ENCODE results near the gene CYBRD1. TPM values are rescaled to one million over a fixed set of nuclear protein-coding genes. Genes with fewer than 3 reads are reported as not detected.
A peak's percentile ranks its signal among the peaks of the same experiment; 100 is the strongest.

The CYBRD1 gene
- total and polyA plus RNA-seq, 4 donors, result 124 to 396 (median 196) TPM

DNA sequence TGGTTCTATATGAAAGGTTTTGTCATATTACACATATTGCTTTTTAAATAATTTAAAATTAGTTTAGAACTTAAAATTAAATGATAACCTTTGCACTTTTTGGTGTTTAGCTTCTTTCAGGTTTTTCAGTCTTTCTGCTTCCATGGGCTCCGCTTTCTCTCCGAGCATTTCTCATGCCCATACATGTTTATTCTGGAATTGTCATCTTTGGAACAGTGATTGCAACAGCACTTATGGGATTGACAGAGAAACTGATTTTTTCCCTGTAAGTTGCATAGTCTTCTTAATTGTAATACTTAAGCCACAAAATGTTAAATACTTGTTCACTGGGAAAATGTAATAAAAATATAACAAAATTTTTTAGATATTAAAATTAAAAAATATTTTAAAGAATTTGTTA is 31.0 kb downstream of the CYBRD1 start:
- no peak overlapping the region for H3K27ac ChIP-seq (ENCODE audit: low read depth in 1 of 2, low read length in 2 of 2)
- no peak overlapping the region for H3K4me3 ChIP-seq (ENCODE audit: low read length in 2 of 2)
- H3K4me1 ChIP-seq (ENCODE audit: control insufficient read depth in 1 of 2, insufficient read depth in 2 of 2, low read length in 2 of 2), result no peaks in the 10 kb centered on the region
- intact Hi-C loops (cut with DNase I), result no loop called here
- ATAC-seq (ENCODE audit: low FRiP score) (no peak), DNase-seq (no peak)
- no peaks in the 10 kb centered on the region for H3K9me3 ChIP-seq (ENCODE audit: control insufficient read depth, low read length)
- H3K36me3 ChIP-seq (ENCODE audit: control insufficient read depth in 1 of 2, insufficient read depth in 2 of 2, low read length in 1 of 2), result peaks cover 3 to 14% of the 10 kb centered on the region in 2 donors
- no peaks in the 10 kb centered on the region for H3K27me3 ChIP-seq (ENCODE audit: control insufficient read depth in 1 of 2, insufficient read depth in 2 of 2, low read length in 1 of 2)
- WGBS, 2 donors, result 19 to 31% methylated on average over 2 of the region's 2 CpGs

- no peak overlapping the region for H3K4me3 ChIP-seq (ENCODE audit: low read length in 2 of 2)
- no peaks in the 10 kb centered on the region for H3K4me1 ChIP-seq (ENCODE audit: control insufficient read depth in 1 of 2, insufficient read depth in 2 of 2, low read length in 2 of 2)
- no peak for DNase-seq
- WGBS, 2 donors, result 86% methylated on average over 8 of the region's 8 CpGs
- peaks cover 3 to 14% of the 10 kb centered on the region in 2 donors for H3K36me3 ChIP-seq (ENCODE audit: control insufficient read depth in 1 of 2, insufficient read depth in 2 of 2, low read length in 1 of 2)
- no peak overlapping the region for H3K27ac ChIP-seq (ENCODE audit: low read depth in 1 of 2, low read length in 2 of 2)
- no peaks in the 10 kb centered on the region for H3K9me3 ChIP-seq (ENCODE audit: control insufficient read depth, low read length)
- ATAC-seq (ENCODE audit: low FRiP score), result no peak
- H3K27me3 ChIP-seq (ENCODE audit: control insufficient read depth in 1 of 2, insufficient read depth in 2 of 2, low read length in 1 of 2), result no peaks in the 10 kb centered on the region
- intact Hi-C loops (cut with DNase I), result no loop called here
Observed at GRCh38 chr2:171553858-171554257, 31.6 kb downstream of the CYBRD1 start.

- Histone ChIP-seq H3K9me3 (ENCODE audit: control insufficient read depth, low read length) (no peaks in the 10 kb centered on the region), H3K36me3 (ENCODE audit: control insufficient read depth in 1 of 2, insufficient read depth in 2 of 2, low read length in 1 of 2) (peaks cover 3 to 14% of the 10 kb centered on the region in 2 donors), H3K4me3 (ENCODE audit: low read length in 2 of 2) (no peak overlapping the region), H3K4me1 (ENCODE audit: control insufficient read depth in 1 of 2, insufficient read depth in 2 of 2, low read length in 2 of 2) (no peaks in the 10 kb centered on the region), H3K27me3 (ENCODE audit: control insufficient read depth in 1 of 2, insufficient read depth in 2 of 2, low read length in 1 of 2) (no peaks in the 10 kb centered on the region), H3K27ac (ENCODE audit: low read depth in 1 of 2, low read length in 2 of 2) (no peak overlapping the region)
- 63 to 64% methylated on average over 3 of the region's 3 CpGs for WGBS, 2 donors
- ATAC-seq (ENCODE audit: low FRiP score) (peak; percentile 33), DNase-seq (no peak)
- intact Hi-C loops (cut with DNase I), result no loop called here
Observed at GRCh38 chr2:171554991-171555615, 32.8 kb downstream of the CYBRD1 start.

DNA sequence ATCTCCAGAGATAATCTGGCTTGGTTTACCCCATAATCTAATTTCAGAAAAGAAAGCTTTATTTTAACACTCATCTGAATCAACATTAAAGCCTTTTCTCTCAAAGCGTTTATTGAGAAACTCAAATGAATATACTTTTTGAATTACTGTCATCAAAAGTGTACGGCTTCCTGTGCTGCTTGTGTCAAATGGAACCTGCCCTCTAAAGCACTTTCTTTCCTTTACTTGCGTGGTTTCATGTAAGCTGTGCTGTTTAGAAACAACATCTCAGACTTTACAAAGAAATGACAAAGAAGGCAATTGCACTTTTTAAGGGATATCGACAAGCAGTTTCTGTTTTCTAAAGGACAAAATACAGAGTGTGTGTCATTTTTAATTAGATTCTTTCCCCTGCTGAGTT is 35.1 kb downstream of the CYBRD1 start:
- Histone ChIP-seq H3K27me3 (ENCODE audit: control insufficient read depth in 1 of 2, insufficient read depth in 2 of 2, low read length in 1 of 2) (no peaks in the 10 kb centered on the region), H3K36me3 (ENCODE audit: control insufficient read depth in 1 of 2, insufficient read depth in 2 of 2, low read length in 1 of 2) (peaks cover 3 to 14% of the 10 kb centered on the region in 2 donors), H3K4me3 (ENCODE audit: low read length in 2 of 2) (no peak overlapping the region), H3K27ac (ENCODE audit: low read depth in 1 of 2, low read length in 2 of 2) (no peak overlapping the region), H3K9me3 (ENCODE audit: control insufficient read depth, low read length) (no peaks in the 10 kb centered on the region), H3K4me1 (ENCODE audit: control insufficient read depth in 1 of 2, insufficient read depth in 2 of 2, low read length in 2 of 2) (no peaks in the 10 kb centered on the region)
- intact Hi-C loops (cut with DNase I), result no loop called here
- 83 to 91% methylated on average over 4 of the region's 4 CpGs for WGBS, 2 donors
- no peak for ATAC-seq (ENCODE audit: low FRiP score)
- DNase-seq, result no peak

GRCh38 chr2:171563301-171563700 is 41.0 kb downstream of the CYBRD1 start:
- WGBS, 2 donors, result 88 to 90% methylated on average over 3 of the region's 3 CpGs
- Histone ChIP-seq H3K9me3 (ENCODE audit: control insufficient read depth, low read length) (no peaks in the 10 kb centered on the region), H3K27ac (ENCODE audit: low read depth in 1 of 2, low read length in 2 of 2) (no peak overlapping the region), H3K27me3 (ENCODE audit: control insufficient read depth in 1 of 2, insufficient read depth in 2 of 2, low read length in 1 of 2) (no peaks in the 10 kb centered on the region), H3K36me3 (ENCODE audit: control insufficient read depth in 1 of 2, insufficient read depth in 2 of 2, low read length in 1 of 2) (no peaks in the 10 kb centered on the region), H3K4me3 (ENCODE audit: low read length in 2 of 2) (no peak overlapping the region), H3K4me1 (ENCODE audit: control insufficient read depth in 1 of 2, insufficient read depth in 2 of 2, low read length in 2 of 2) (no peaks in the 10 kb centered on the region)
- no peak for ATAC-seq (ENCODE audit: low FRiP score)
- no peak for DNase-seq
- intact Hi-C loops (cut with DNase I), result no loop called here

GRCh38 chr2:171564463-171564862 is 42.2 kb downstream of the CYBRD1 start:
- DNase-seq (no peak), ATAC-seq (ENCODE audit: low FRiP score) (no peak)
- no peaks in the 10 kb centered on the region for H3K27me3 ChIP-seq (ENCODE audit: control insufficient read depth in 1 of 2, insufficient read depth in 2 of 2, low read length in 1 of 2)
- intact Hi-C loops (cut with DNase I), result no loop called here
- H3K9me3 ChIP-seq (ENCODE audit: control insufficient read depth, low read length), result no peaks in the 10 kb centered on the region
- H3K27ac ChIP-seq (ENCODE audit: low read depth in 1 of 2, low read length in 2 of 2), result no peak overlapping the region
- no peaks in the 10 kb centered on the region for H3K4me1 ChIP-seq (ENCODE audit: control insufficient read depth in 1 of 2, insufficient read depth in 2 of 2, low read length in 2 of 2)
- no peak overlapping the region for H3K4me3 ChIP-seq (ENCODE audit: low read length in 2 of 2)
- WGBS, 2 donors, result 62 to 63% methylated on average over 5 of the region's 5 CpGs
- H3K36me3 ChIP-seq (ENCODE audit: control insufficient read depth in 1 of 2, insufficient read depth in 2 of 2, low read length in 1 of 2), result no peaks in the 10 kb centered on the region

- Histone ChIP-seq H3K4me3 (ENCODE audit: low read length in 2 of 2) (no peak overlapping the region), H3K36me3 (ENCODE audit: control insufficient read depth in 1 of 2, insufficient read depth in 2 of 2, low read length in 1 of 2) (no peaks in the 10 kb centered on the region), H3K27ac (ENCODE audit: low read depth in 1 of 2, low read length in 2 of 2) (no peak overlapping the region), H3K4me1 (ENCODE audit: control insufficient read depth in 1 of 2, insufficient read depth in 2 of 2, low read length in 2 of 2) (no peaks in the 10 kb centered on the region), H3K27me3 (ENCODE audit: control insufficient read depth in 1 of 2, insufficient read depth in 2 of 2, low read length in 1 of 2) (no peaks in the 10 kb centered on the region), H3K9me3 (ENCODE audit: control insufficient read depth, low read length) (no peaks in the 10 kb centered on the region)
- ATAC-seq (ENCODE audit: low FRiP score) (no peak), DNase-seq (no peak)
- 0 to 1% methylated on average over 1 of the region's 1 CpG for WGBS, 2 donors
- intact Hi-C loops (cut with DNase I), result no loop called here
Observed at GRCh38 chr2:171566057-171566456, 43.8 kb downstream of the CYBRD1 start.

GRCh38 chr2:171566753-171567152 is 44.5 kb downstream of the CYBRD1 start:
- H3K4me1 ChIP-seq (ENCODE audit: control insufficient read depth in 1 of 2, insufficient read depth in 2 of 2, low read length in 2 of 2), result no peaks in the 10 kb centered on the region
- H3K9me3 ChIP-seq (ENCODE audit: control insufficient read depth, low read length), result no peaks in the 10 kb centered on the region
- H3K36me3 ChIP-seq (ENCODE audit: control insufficient read depth in 1 of 2, insufficient read depth in 2 of 2, low read length in 1 of 2), result no peaks in the 10 kb centered on the region
- H3K27ac ChIP-seq (ENCODE audit: low read depth in 1 of 2, low read length in 2 of 2), result no peak overlapping the region
- H3K27me3 ChIP-seq (ENCODE audit: control insufficient read depth in 1 of 2, insufficient read depth in 2 of 2, low read length in 1 of 2), result no peaks in the 10 kb centered on the region
- ATAC-seq (ENCODE audit: low FRiP score) (peak; percentile 11), DNase-seq (no peak)
- WGBS, 2 donors, result 91 to 93% methylated on average over 4 of the region's 4 CpGs
- intact Hi-C loops (cut with DNase I), result no loop called here
- H3K4me3 ChIP-seq (ENCODE audit: low read length in 2 of 2), result no peak overlapping the region

GRCh38 chr2:171568089-171568488 is 45.8 kb downstream of the CYBRD1 start:
- Histone ChIP-seq H3K36me3 (ENCODE audit: control insufficient read depth in 1 of 2, insufficient read depth in 2 of 2, low read length in 1 of 2) (no peaks in the 10 kb centered on the region), H3K4me1 (ENCODE audit: control insufficient read depth in 1 of 2, insufficient read depth in 2 of 2, low read length in 2 of 2) (no peaks in the 10 kb centered on the region), H3K9me3 (ENCODE audit: control insufficient read depth, low read length) (no peaks in the 10 kb centered on the region), H3K4me3 (ENCODE audit: low read length in 2 of 2) (no peak overlapping the region), H3K27me3 (ENCODE audit: control insufficient read depth in 1 of 2, insufficient read depth in 2 of 2, low read length in 1 of 2) (no peaks in the 10 kb centered on the region), H3K27ac (ENCODE audit: low read depth in 1 of 2, low read length in 2 of 2) (no peak overlapping the region)
- no peak for DNase-seq
- WGBS, 2 donors, result 22 to 60% methylated on average over 3 of the region's 3 CpGs
- intact Hi-C loops (cut with DNase I), result no loop called here
- no peak for ATAC-seq (ENCODE audit: low FRiP score)
